Measurements from ENCODE around the gene CLTCL1.
"Not testable (repeated sequence)": the region's sequence is repeated elsewhere in the genome, so short reads cannot be mapped to it uniquely, and the experiment has no call there.

- not testable (repeated sequence) for TF ChIP-seq POLR2A, CTCF (IDR thresholded peaks at IDR 0.05)
These were observed 135.4 kb downstream of the CLTCL1 start for GRCh38 chr22:19156109-19156508.
